ENCODE measurements around the gene TMEM128.
A peak's percentile ranks its signal among the peaks of the same experiment; 100 is the strongest.
"Not testable (repeated sequence)": the region's sequence is repeated elsewhere in the genome, so short reads cannot be mapped to it uniquely, and the experiment has no call there.

The TMEM128 gene

GRCh38 chr4:4269856-4270255 is 21.8 kb upstream of the TMEM128 start:
- no peak for DNase-seq (ENCODE audit: low spot score)
- Mint-ChIP-seq H3K36me3 (ENCODE audit: low read depth) (peaks cover 53% of the 10 kb centered on the region), H3K9me3 (no peaks in the 10 kb centered on the region), H3K4me3 (peak overlapping the region; percentile 6), H3K4me1 (ENCODE audit: low read depth) (peaks cover 8% of the 10 kb centered on the region), H3K27me3 (ENCODE audit: low read depth) (no peaks in the 10 kb centered on the region), H3K27ac (peak overlapping the region; percentile 73)

GRCh38 chr4:4269331-4269731 is 21.3 kb upstream of the TMEM128 start:
- Mint-ChIP-seq H3K27me3 (ENCODE audit: low read depth) (no peaks in the 10 kb centered on the region), H3K36me3 (ENCODE audit: low read depth) (peaks cover 48% of the 10 kb centered on the region), H3K27ac (peak overlapping the region; percentile 73), H3K4me3 (peak overlapping the region; percentile 6), H3K9me3 (no peaks in the 10 kb centered on the region), H3K4me1 (ENCODE audit: low read depth) (peaks cover 8% of the 10 kb centered on the region)
- no peak for DNase-seq (ENCODE audit: low spot score)

- peaks cover 44% of the 10 kb centered on the region for H3K36me3 Mint-ChIP-seq (ENCODE audit: low read depth)
- H3K4me3 Mint-ChIP-seq = no peak overlapping the region
- no peaks in the 10 kb centered on the region for H3K9me3 Mint-ChIP-seq
- DNase-seq (ENCODE audit: low spot score) = no peak
- H3K4me1 Mint-ChIP-seq (ENCODE audit: low read depth) = peaks cover 8% of the 10 kb centered on the region
- no peaks in the 10 kb centered on the region for H3K27me3 Mint-ChIP-seq (ENCODE audit: low read depth)
- H3K27ac Mint-ChIP-seq = peak overlapping the region; percentile 79
Measured at GRCh38 chr4:4268776-4269175, 20.8 kb upstream of the TMEM128 start.

- Mint-ChIP-seq H3K4me3 (no peak overlapping the region), H3K4me1 (ENCODE audit: low read depth) (peaks cover 8% of the 10 kb centered on the region), H3K9me3 (no peaks in the 10 kb centered on the region), H3K36me3 (ENCODE audit: low read depth) (peaks cover 42% of the 10 kb centered on the region), H3K27ac (no peak overlapping the region), H3K27me3 (ENCODE audit: low read depth) (no peaks in the 10 kb centered on the region)
- no peak for DNase-seq (ENCODE audit: low spot score)
Measured at GRCh38 chr4:4267981-4268380, 20.0 kb upstream of the TMEM128 start.

GRCh38 chr4:4260185-4260751 is 12.2 kb upstream of the TMEM128 start:
- H3K27ac Mint-ChIP-seq = no peak overlapping the region
- H3K9me3 Mint-ChIP-seq = no peaks in the 10 kb centered on the region
- DNase-seq (ENCODE audit: low spot score) = no peak
- no peaks in the 10 kb centered on the region for H3K4me1 Mint-ChIP-seq (ENCODE audit: low read depth)
- H3K4me3 Mint-ChIP-seq = no peak overlapping the region
- H3K36me3 Mint-ChIP-seq (ENCODE audit: low read depth) = no peaks in the 10 kb centered on the region
- peaks cover 2% of the 10 kb centered on the region for H3K27me3 Mint-ChIP-seq (ENCODE audit: low read depth)

GRCh38 chr4:4259484-4260100 is 11.6 kb upstream of the TMEM128 start:
- DNase-seq (ENCODE audit: low spot score) = no peak
- no peaks in the 10 kb centered on the region for H3K9me3 Mint-ChIP-seq

GRCh38 chr4:4257705-4258104 is 9.7 kb upstream of the TMEM128 start:
- not testable (repeated sequence) for H3K36me3 Mint-ChIP-seq (ENCODE audit: low read depth); H3K4me3 Mint-ChIP-seq; DNase-seq (ENCODE audit: low spot score); H3K9me3 Mint-ChIP-seq; H3K27ac Mint-ChIP-seq; H3K27me3 Mint-ChIP-seq (ENCODE audit: low read depth); H3K4me1 Mint-ChIP-seq (ENCODE audit: low read depth)

More at GRCh38 chr4:4259484-4260100, 11.6 kb upstream of the TMEM128 start:
- Mint-ChIP-seq H3K27me3 (ENCODE audit: low read depth) (peaks cover 2% of the 10 kb centered on the region), H3K36me3 (ENCODE audit: low read depth) (no peaks in the 10 kb centered on the region), H3K4me1 (ENCODE audit: low read depth) (no peaks in the 10 kb centered on the region), H3K4me3 (no peak overlapping the region), H3K27ac (no peak overlapping the region)

GRCh38 chr4:4256799-4257198 is 8.8 kb upstream of the TMEM128 start:
- H3K4me3 Mint-ChIP-seq = no peak overlapping the region
- no peaks in the 10 kb centered on the region for H3K9me3 Mint-ChIP-seq
- H3K4me1 Mint-ChIP-seq (ENCODE audit: low read depth) = no peaks in the 10 kb centered on the region
- no peak overlapping the region for H3K27ac Mint-ChIP-seq
- no peaks in the 10 kb centered on the region for H3K36me3 Mint-ChIP-seq (ENCODE audit: low read depth)
- no peak for DNase-seq (ENCODE audit: low spot score)
- peaks cover 2% of the 10 kb centered on the region for H3K27me3 Mint-ChIP-seq (ENCODE audit: low read depth)

GRCh38 chr4:4254666-4255065 is 6.6 kb upstream of the TMEM128 start:
- H3K9me3 Mint-ChIP-seq = no peaks in the 10 kb centered on the region
- no peaks in the 10 kb centered on the region for H3K36me3 Mint-ChIP-seq (ENCODE audit: low read depth)
- no peak for DNase-seq (ENCODE audit: low spot score)
- no peaks in the 10 kb centered on the region for H3K4me1 Mint-ChIP-seq (ENCODE audit: low read depth)
- H3K27me3 Mint-ChIP-seq (ENCODE audit: low read depth) = peaks cover 2% of the 10 kb centered on the region
- no peak overlapping the region for H3K4me3 Mint-ChIP-seq
- H3K27ac Mint-ChIP-seq = no peak overlapping the region

- H3K9me3 Mint-ChIP-seq = no peaks in the 10 kb centered on the region
- no peak for DNase-seq (ENCODE audit: low spot score)
- no peak overlapping the region for H3K4me3 Mint-ChIP-seq
- H3K36me3 Mint-ChIP-seq (ENCODE audit: low read depth) = no peaks in the 10 kb centered on the region
- peaks cover 2% of the 10 kb centered on the region for H3K27me3 Mint-ChIP-seq (ENCODE audit: low read depth)
- H3K4me1 Mint-ChIP-seq (ENCODE audit: low read depth) = no peaks in the 10 kb centered on the region
- H3K27ac Mint-ChIP-seq = no peak overlapping the region
Measured at GRCh38 chr4:4254199-4254598, 6.2 kb upstream of the TMEM128 start.

- Mint-ChIP-seq H3K27me3 (ENCODE audit: low read depth) (no peaks in the 10 kb centered on the region), H3K4me3 (peak overlapping the region; percentile 28), H3K27ac (no peak overlapping the region), H3K4me1 (ENCODE audit: low read depth) (peaks cover 13% of the 10 kb centered on the region), H3K36me3 (ENCODE audit: low read depth) (peaks cover 10% of the 10 kb centered on the region), H3K9me3 (no peaks in the 10 kb centered on the region)
- no peak for DNase-seq (ENCODE audit: low spot score)
Measured at GRCh38 chr4:4249866-4250265, 1.8 kb upstream of the TMEM128 start.

- Mint-ChIP-seq H3K4me3 (peak overlapping the region; percentile 95), H3K36me3 (ENCODE audit: low read depth) (peaks cover 10% of the 10 kb centered on the region), H3K4me1 (ENCODE audit: low read depth) (peaks cover 13% of the 10 kb centered on the region)
- H3K27ac Mint-ChIP-seq; H3K9me3 Mint-ChIP-seq; H3K27me3 Mint-ChIP-seq (ENCODE audit: low read depth); DNase-seq (ENCODE audit: low spot score): not testable (repeated sequence)
Measured at GRCh38 chr4:4249342-4249741, 1.3 kb upstream of the TMEM128 start.

GRCh38 chr4:4248885-4249203 is 821 bp upstream of the TMEM128 start:
- Mint-ChIP-seq H3K27me3 (ENCODE audit: low read depth) (no peaks in the 10 kb centered on the region), H3K4me1 (ENCODE audit: low read depth) (peaks cover 13% of the 10 kb centered on the region), H3K27ac (peak overlapping the region; percentile 97), H3K9me3 (no peaks in the 10 kb centered on the region), H3K36me3 (ENCODE audit: low read depth) (peaks cover 10% of the 10 kb centered on the region), H3K4me3 (peak overlapping the region; percentile 95)
- no peak for DNase-seq (ENCODE audit: low spot score)

GRCh38 chr4:4247696-4248028 is 361 bp downstream of the TMEM128 start:
- peak overlapping the region; percentile 95 for H3K4me3 Mint-ChIP-seq
- DNase-seq (ENCODE audit: low spot score) = no peak
- H3K27ac Mint-ChIP-seq = peak overlapping the region; percentile 97
- H3K9me3 Mint-ChIP-seq = no peaks in the 10 kb centered on the region
- peaks cover 13% of the 10 kb centered on the region for H3K4me1 Mint-ChIP-seq (ENCODE audit: low read depth)
- H3K27me3 Mint-ChIP-seq (ENCODE audit: low read depth) = no peaks in the 10 kb centered on the region
- H3K36me3 Mint-ChIP-seq (ENCODE audit: low read depth) = peaks cover 10% of the 10 kb centered on the region

GRCh38 chr4:4245172-4245571 is 2.9 kb downstream of the TMEM128 start:
- peaks cover 13% of the 10 kb centered on the region for H3K4me1 Mint-ChIP-seq (ENCODE audit: low read depth)
- peaks cover 17% of the 10 kb centered on the region for H3K36me3 Mint-ChIP-seq (ENCODE audit: low read depth)
- H3K27me3 Mint-ChIP-seq (ENCODE audit: low read depth) = no peaks in the 10 kb centered on the region
- H3K9me3 Mint-ChIP-seq = no peaks in the 10 kb centered on the region
- no peak for DNase-seq (ENCODE audit: low spot score)
- no peak overlapping the region for H3K4me3 Mint-ChIP-seq
- H3K27ac Mint-ChIP-seq = peak overlapping the region; percentile 11

All from T-helper 2 cell treated with Interferon-gamma antibody and Interleukin-4, amounts not matched to agents 5 μg/mL and 100 μg/mL, for 36 hours (primary cell).